A549 (cell line): ENCODE data around the gene IL36B.

Source experiments
- CBX2 ChIP-seq: fragments of 200-600 bp; sonication (generic); IDR thresholded peaks from 2 replicates; pipeline ENCODE4 v1.6.1; 2016; ENCODE audit warnings: low read depth, mild to moderate bottlenecking, borderline replicate concordance
- CHD2 ChIP-seq: fragments of 150-350 bp; IDR thresholded peaks from 2 replicates; pipeline ENCODE4 v1.6.1; 2014; ENCODE audit warnings: low read length; ENCODE audit not compliant: partially characterized antibody
- CHD4 ChIP-seq: fragments of 200-600 bp; sonication (generic); IDR thresholded peaks from 2 replicates; pipeline ENCODE4 v1.6.1; 2016; ENCODE audit warnings: antibody characterized with exemption, mild to moderate bottlenecking, borderline replicate concordance
- CTCF ChIP-seq: fragments of >200 bp; sonication (Bioruptor Twin); formaldehyde crosslinking; IDR thresholded peaks from 3 replicates; pipeline ENCODE4 v1.5.1; 2016
- POLR2A ChIP-seq: IDR thresholded peaks from 2 replicates; pipeline ENCODE4 v1.6.1; 2012; ENCODE audit warnings: mild to moderate bottlenecking, low read length
- RCOR1 ChIP-seq: fragments of 150-350 bp; IDR thresholded peaks from 2 replicates; pipeline ENCODE4 v1.6.1; 2014; ENCODE audit warnings: antibody characterized with exemption, low read length, low read depth
- RNF2 ChIP-seq: fragments of 200-600 bp; sonication (generic); IDR thresholded peaks from 2 replicates; pipeline ENCODE4 v1.6.1; 2016; ENCODE audit warnings: low read depth, mild to moderate bottlenecking, antibody characterized with exemption, moderate library complexity, borderline replicate concordance
- TFCP2L1 ChIP-seq: fragments of 250-450 bp; sonication (Bioruptor Pico); IDR thresholded peaks from 2 replicates; pipeline ENCODE4 v1.5.0; 2021; ENCODE audit warnings: mild to moderate bottlenecking
- USF2 ChIP-seq: fragments of 450-650 bp; IDR thresholded peaks from 2 replicates; pipeline ENCODE4 v1.6.1; 2014; ENCODE audit warnings: antibody characterized with exemption
- ZC3H11A ChIP-seq: fragments of 450-650 bp; IDR thresholded peaks from 2 replicates; pipeline ENCODE4 v1.6.1; 2014; ENCODE audit warnings: antibody characterized with exemption, mild to moderate bottlenecking
- ZNF302 ChIP-seq: fragments of 250-450 bp; sonication (Bioruptor Pico); IDR thresholded peaks from 2 replicates; pipeline ENCODE4 v1.9.0; 2021; ENCODE audit warnings: inconsistent platforms, mild to moderate bottlenecking, moderate library complexity

- TF ChIP-seq USF2, result no peak
- TF ChIP-seq CTCF, result no peak
- no peak for TF ChIP-seq POLR2A
- no peak for TF ChIP-seq ZC3H11A
- no peak for TF ChIP-seq ZNF302 (CRISPR knock-in tag)
- no peak for TF ChIP-seq RNF2
- TF ChIP-seq TFCP2L1 (CRISPR knock-in tag), result no peak
- TF ChIP-seq CHD2, result no peak
- no peak for TF ChIP-seq RCOR1
- TF ChIP-seq CHD4, result no peak
- TF ChIP-seq CBX2, result no peak
Measured at GRCh38 chr2:113028112-113028511, 24.6 kb downstream of the IL36B start.
